GM23338 (cell line): ENCODE measurements around the gene MKLN1. TPM values are rescaled to one million over a fixed set of nuclear protein-coding genes. Genes with fewer than 3 reads are reported as not detected.

Experiments
- ATAC-seq: fragments of 200-7000 bp; cut with Tn5 transposase; 3 replicates; pipeline ENCODE4 v1.9.1; 2020
- DNase-seq: peaks from one replicate; pipeline ENCODE4 v3.0.0-alpha.2; 2015; ENCODE audit warnings: low spot score
- H2AFZ ChIP-seq: fragments of 200-600 bp; sonication (generic); 2 replicates; pipeline ENCODE4 v1.8.0; 2016; ENCODE audit warnings: antibody characterized with exemption, mild to moderate bottlenecking, moderate library complexity
- H3F3A ChIP-seq: fragments of 200-600 bp; sonication (generic); replicated peaks from 2 replicates; pipeline ENCODE4 v1.8.0; 2017; ENCODE audit warnings: antibody characterized with exemption, mixed run types, low read depth
- H3K27ac ChIP-seq: fragments of 200-600 bp; sonication (generic); 2 replicates; pipeline ENCODE4 v1.6.1; 2016; ENCODE audit warnings: low read depth
- H3K27me3 ChIP-seq: fragments of 200-600 bp; sonication (generic); 2 replicates; pipeline ENCODE4 v1.8.0; 2016; ENCODE audit warnings: mild to moderate bottlenecking, mixed run types, moderate library complexity; ENCODE audit not compliant: insufficient read depth
- H3K36me3 ChIP-seq: fragments of 200-600 bp; sonication (generic); 2 replicates; pipeline ENCODE4 v1.8.0; 2016; ENCODE audit warnings: mild to moderate bottlenecking; ENCODE audit not compliant: insufficient read depth
- H3K4me1 ChIP-seq: fragments of 200-600 bp; sonication (generic); 2 replicates; pipeline ENCODE4 v1.8.0; 2016; ENCODE audit warnings: mild to moderate bottlenecking, moderate library complexity; ENCODE audit not compliant: insufficient read depth
- H3K4me2 ChIP-seq: fragments of 200-600 bp; sonication (generic); 2 replicates; pipeline ENCODE4 v1.7.1; 2017; ENCODE audit warnings: mixed run types
- H3K4me3 ChIP-seq: fragments of 200-600 bp; sonication (generic); 2 replicates; pipeline ENCODE4 v1.6.1; 2016; ENCODE audit warnings: mixed run types
- H3K79me2 ChIP-seq: fragments of 200-600 bp; sonication (generic); replicated peaks from 2 replicates; pipeline ENCODE4 v1.8.0; 2017; ENCODE audit warnings: mild to moderate bottlenecking; ENCODE audit not compliant: insufficient read depth
- H3K9me2 ChIP-seq: fragments of 200-600 bp; sonication (generic); 2 replicates; pipeline ENCODE4 v1.8.0; 2017; ENCODE audit not compliant: insufficient read depth
- H4K20me1 ChIP-seq: fragments of 200-600 bp; sonication (generic); replicated peaks from 2 replicates; pipeline ENCODE4 v1.8.0; 2017; ENCODE audit warnings: mild to moderate bottlenecking; ENCODE audit not compliant: insufficient read depth
- H3K27ac Mint-ChIP-seq: 2 replicates; pipeline ENCODE4 v1.8.0; 2020; ENCODE audit warnings: inconsistent platforms, mild to moderate bottlenecking, moderate library complexity, mixed read lengths
- H3K27me3 Mint-ChIP-seq: 3 replicates; pipeline ENCODE4 v1.8.0; 2022; ENCODE audit warnings: low read depth, mild to moderate bottlenecking, moderate library complexity, mixed read lengths, inconsistent platforms; ENCODE audit not compliant: insufficient read depth, poor library complexity
- H3K36me3 Mint-ChIP-seq: 3 replicates; pipeline ENCODE4 v1.8.0; 2021; ENCODE audit warnings: low read depth, mild to moderate bottlenecking, inconsistent platforms, moderate library complexity, mixed read lengths
- H3K4me1 Mint-ChIP-seq: 3 replicates; pipeline ENCODE4 v1.8.0; 2020; ENCODE audit warnings: mild to moderate bottlenecking, inconsistent platforms, mixed read lengths
- H3K4me3 Mint-ChIP-seq: 3 replicates; pipeline ENCODE4 v1.8.0; 2021; ENCODE audit warnings: moderate library complexity, mild to moderate bottlenecking, inconsistent platforms, mixed read lengths
- H3K9me3 Mint-ChIP-seq: 3 replicates; pipeline ENCODE4 v1.8.0; 2020; ENCODE audit warnings: moderate library complexity, mild to moderate bottlenecking, inconsistent platforms, mixed read lengths
- CREB1 ChIP-seq: fragments of 250-450 bp; sonication (Bioruptor Pico); IDR thresholded peaks from 2 replicates; pipeline ENCODE4 v1.5.0; 2020; ENCODE audit warnings: low read depth, mild to moderate bottlenecking, moderate library complexity
- ETS1 ChIP-seq: IDR thresholded peaks from 2 replicates; pipeline ENCODE4 v1.6.1; 2016; ENCODE audit warnings: antibody characterized with exemption
- EZH2 ChIP-seq: fragments of 200-600 bp; sonication (generic); IDR thresholded peaks from one replicate; pipeline ENCODE4 v1.8.0; 2017; ENCODE audit warnings: antibody characterized with exemption, mild to moderate bottlenecking, low read depth; ENCODE audit not compliant: unreplicated experiment
- EZH2phosphoT487 ChIP-seq: fragments of 200-600 bp; sonication (generic); IDR thresholded peaks from one replicate; pipeline ENCODE4 v1.8.1; 2018; ENCODE audit warnings: antibody characterized with exemption; ENCODE audit not compliant: unreplicated experiment
- JUNB ChIP-seq: IDR thresholded peaks from one replicate; pipeline ENCODE4 v1.6.1; 2016; ENCODE audit warnings: antibody characterized with exemption; ENCODE audit not compliant: unreplicated experiment
- NANOG ChIP-seq: IDR thresholded peaks from 2 replicates; pipeline ENCODE4 v1.6.1; 2016; ENCODE audit warnings: antibody characterized with exemption, borderline replicate concordance
- POLR2AphosphoS5 ChIP-seq: IDR thresholded peaks from 2 replicates; pipeline ENCODE4 v1.6.1; 2016; ENCODE audit warnings: antibody characterized with exemption, low read depth
- REST ChIP-seq: IDR thresholded peaks from one replicate; pipeline ENCODE4 v1.6.1; 2018; ENCODE audit warnings: antibody characterized with exemption; ENCODE audit not compliant: unreplicated experiment
- STAT1 ChIP-seq: IDR thresholded peaks from one replicate; pipeline ENCODE4 v1.6.1; 2016; ENCODE audit warnings: antibody characterized with exemption; ENCODE audit not compliant: unreplicated experiment
- ZNF114 ChIP-seq: fragments of 250-450 bp; sonication (Bioruptor Pico); IDR thresholded peaks from 2 replicates; pipeline ENCODE4 v1.5.0; 2020; ENCODE audit warnings: mild to moderate bottlenecking, moderate library complexity
- ZNF462 ChIP-seq: fragments of 250-450 bp; sonication (Bioruptor Pico); IDR thresholded peaks from 2 replicates; pipeline ENCODE4 v1.5.0; 2020; ENCODE audit warnings: mild to moderate bottlenecking, moderate library complexity
- polyA plus RNA-seq: library from polyadenylated mRNA; unstranded; fragments of >200 nt; fragmentation: Nextera tagmentation; extraction: Ambion mirVana; gene quantifications from 2 replicates; pipeline ENCODE4 v1.2.1, GENCODE V29; 2016
- total RNA-seq: library from RNA; depleted of rRNA; stranded (reverse); fragments of >200 nt; shearing (Covaris generic); gene quantifications from 2 replicates; pipeline ENCODE4 v1.2.3, GENCODE V29; 2014

MKLN1 gene
- total and polyA plus RNA-seq, 2 experiments from 2014 or later, result 25.3 to 46.5 TPM

- TF ChIP-seq REST (no peak), STAT1 (no peak), CREB1 (CRISPR knock-in tag) (no peak), POLR2AphosphoS5 (no peak), EZH2phosphoT487 (no peak), JUNB (no peak), ETS1 (no peak), EZH2 (no peak)
Measured at GRCh38 chr7:131357282-131357880, 29.7 kb downstream of the MKLN1 start (continued).

GRCh38 chr7:131358636-131359035 lies 31.0 kb downstream of the MKLN1 start:
- Histone ChIP-seq H4K20me1 (peaks cover 30% of the 10 kb centered on the region), H3K36me3 (no peaks in the 10 kb centered on the region), H3K27me3 (no peaks in the 10 kb centered on the region), H3K4me2 (peak overlapping the region; percentile 4; the same call in 1 of the 2 replicates), H2AFZ (no peak overlapping the region), H3K27ac (no peak overlapping the region), H3K9me2 (no peaks in the 10 kb centered on the region), H3K79me2 (peaks cover 100% of the 10 kb centered on the region), H3F3A (no peaks in the 10 kb centered on the region), H3K4me1 (peaks cover 53% of the 10 kb centered on the region), H3K4me3 (no peak overlapping the region)
- no peaks in the 10 kb centered on the region for H3K36me3 Mint-ChIP-seq
- H3K27me3 Mint-ChIP-seq, result no peaks in the 10 kb centered on the region
- no peaks in the 10 kb centered on the region for H3K9me3 Mint-ChIP-seq
- no peak for DNase-seq
- no peak overlapping the region for H3K4me3 Mint-ChIP-seq
- H3K4me1 Mint-ChIP-seq, result peaks cover 67% of the 10 kb centered on the region
- peak overlapping the region; percentile 60 for H3K27ac Mint-ChIP-seq
- no peak for ATAC-seq
- no peak for TF ChIP-seq EZH2phosphoT487
- no peak for TF ChIP-seq POLR2AphosphoS5
- TF ChIP-seq ETS1, result no peak
- no peak for TF ChIP-seq ZNF462 (CRISPR knock-in tag)
- TF ChIP-seq NANOG, result no peak
- no peak for TF ChIP-seq CREB1 (CRISPR knock-in tag)
- no peak for TF ChIP-seq ZNF114 (CRISPR knock-in tag)
